WTC11 (cell line): ENCODE results near the gene TRPV2. TPM values are rescaled to one million over a fixed set of nuclear protein-coding genes. Genes with fewer than 3 reads are reported as not detected.

Source experiments
- AFF4 ChIP-seq: sonication (generic); formaldehyde crosslinking; IDR thresholded peaks from 2 replicates; pipeline ENCODE4 v1.8.1; 2023; ENCODE audit warnings: mild to moderate bottlenecking, missing genetic modification reagents, borderline replicate concordance
- AR ChIP-seq: fragments of 250-450 bp; sonication (Bioruptor Pico); IDR thresholded peaks from 2 replicates; pipeline ENCODE4 v1.9.0; 2021; ENCODE audit warnings: mild to moderate bottlenecking
- ATF1 ChIP-seq: sonication (generic); formaldehyde crosslinking; IDR thresholded peaks from 2 replicates; pipeline ENCODE4 v1.8.1; 2023; ENCODE audit warnings: mild to moderate bottlenecking, moderate library complexity, missing genetic modification reagents
- CDX4 ChIP-seq: fragments of 250-450 bp; sonication (Bioruptor Pico); IDR thresholded peaks from 2 replicates; pipeline ENCODE4 v1.9.0; 2021; ENCODE audit warnings: moderate library complexity, mild to moderate bottlenecking, inconsistent platforms, borderline replicate concordance
- EMX1 ChIP-seq: fragments of 250-450 bp; sonication (Bioruptor Pico); IDR thresholded peaks from 2 replicates; pipeline ENCODE4 v1.8.0; 2021; ENCODE audit warnings: mild to moderate bottlenecking
- ESRRA ChIP-seq: sonication (generic); formaldehyde crosslinking; IDR thresholded peaks from 2 replicates; pipeline ENCODE4 v1.8.1; 2022; ENCODE audit warnings: mild to moderate bottlenecking, missing genetic modification reagents, borderline replicate concordance
- ETV6 ChIP-seq: sonication (generic); formaldehyde crosslinking; IDR thresholded peaks from 2 replicates; pipeline ENCODE4 v1.8.1; 2022; ENCODE audit warnings: mild to moderate bottlenecking, missing genetic modification reagents
- FOXJ3 ChIP-seq: sonication (generic); formaldehyde crosslinking; IDR thresholded peaks from 2 replicates; pipeline ENCODE4 v1.9.0; 2021; ENCODE audit warnings: missing genetic modification reagents, mild to moderate bottlenecking, borderline replicate concordance
- FOXP4 ChIP-seq: sonication (generic); formaldehyde crosslinking; IDR thresholded peaks from 2 replicates; pipeline ENCODE4 v1.8.0; 2022; ENCODE audit warnings: mild to moderate bottlenecking, missing genetic modification reagents
- KAT7 ChIP-seq: sonication (generic); formaldehyde crosslinking; IDR thresholded peaks from 2 replicates; pipeline ENCODE4 v1.8.1; 2023; ENCODE audit warnings: missing genetic modification reagents, mild to moderate bottlenecking, borderline replicate concordance
- MYBL2 ChIP-seq: sonication (generic); formaldehyde crosslinking; IDR thresholded peaks from 2 replicates; pipeline ENCODE4 v1.8.1; 2023; ENCODE audit warnings: mild to moderate bottlenecking, moderate library complexity, missing genetic modification reagents
- PRDM15 ChIP-seq: sonication (generic); formaldehyde crosslinking; IDR thresholded peaks from 2 replicates; pipeline ENCODE4 v1.8.0; 2022; ENCODE audit warnings: missing genetic modification reagents
- PREB ChIP-seq: sonication (generic); formaldehyde crosslinking; IDR thresholded peaks from 2 replicates; pipeline ENCODE4 v1.8.1; 2022; ENCODE audit warnings: mild to moderate bottlenecking, missing genetic modification reagents, moderate library complexity, borderline replicate concordance
- RELA ChIP-seq: sonication (generic); formaldehyde crosslinking; IDR thresholded peaks from 2 replicates; pipeline ENCODE4 v1.8.1; 2022; ENCODE audit warnings: missing genetic modification reagents, mild to moderate bottlenecking, borderline replicate concordance
- SMAD4 ChIP-seq: sonication (generic); formaldehyde crosslinking; IDR thresholded peaks from 2 replicates; pipeline ENCODE4 v1.8.0; 2022; ENCODE audit warnings: mild to moderate bottlenecking, missing genetic modification reagents
- TP53 ChIP-seq: sonication (generic); formaldehyde crosslinking; IDR thresholded peaks from 2 replicates; pipeline ENCODE4 v1.8.1; 2023; ENCODE audit warnings: mild to moderate bottlenecking, missing genetic modification reagents
- ZBTB43 ChIP-seq: sonication (generic); formaldehyde crosslinking; IDR thresholded peaks from 2 replicates; pipeline ENCODE4 v1.8.1; 2023; ENCODE audit warnings: mild to moderate bottlenecking, missing genetic modification reagents
- ZNF232 ChIP-seq: sonication (generic); formaldehyde crosslinking; IDR thresholded peaks from 2 replicates; pipeline ENCODE4 v1.8.0; 2022; ENCODE audit warnings: mild to moderate bottlenecking, missing genetic modification reagents
- ZNF263 ChIP-seq: sonication (generic); formaldehyde crosslinking; IDR thresholded peaks from 2 replicates; pipeline ENCODE4 v1.8.1; 2022; ENCODE audit warnings: low read depth, mild to moderate bottlenecking, moderate library complexity, missing genetic modification reagents
- ZNF317 ChIP-seq: sonication (generic); formaldehyde crosslinking; IDR thresholded peaks from 2 replicates; pipeline ENCODE4 v1.8.1; 2023; ENCODE audit warnings: low read depth, mild to moderate bottlenecking, moderate library complexity, missing genetic modification reagents, borderline replicate concordance
- ZNF416 ChIP-seq: fragments of 250-450 bp; sonication (Bioruptor Pico); IDR thresholded peaks from 2 replicates; pipeline ENCODE4 v1.9.0; 2021; ENCODE audit warnings: mild to moderate bottlenecking, inconsistent platforms
- ZNF671 ChIP-seq: fragments of 250-450 bp; sonication (Bioruptor Pico); IDR thresholded peaks from 2 replicates; pipeline ENCODE4 v1.8.0; 2021; ENCODE audit warnings: mild to moderate bottlenecking
- total RNA-seq: library from RNA; stranded (reverse); gene quantifications from 3 replicates; pipeline ENCODE4 v1.2.3, GENCODE V29; 2021

TRPV2 gene
- total RNA-seq, 1 experiment from 2014 or later = 3.5 TPM

GRCh38 chr17:16442594-16443510 is 27.5 kb downstream of the TRPV2 start (continued):
- TF ChIP-seq AR (CRISPR knock-in tag) (peak; percentile 55), MYBL2 (no peak; the same call in 1 of the 2 replicates), SMAD4 (CRISPR knock-in tag) (0 out of 2 replicates have a peak, but pooled peaks have one; percentile 22), FOXP4 (no peak), ESRRA (CRISPR knock-in tag) (no peak), ZNF317 (no peak), ATF1 (CRISPR knock-in tag) (no peak), TP53 (CRISPR knock-in tag) (0 out of 2 replicates have a peak, but pooled peaks have one; percentile 40), FOXJ3 (CRISPR knock-in tag) (no peak), RELA (CRISPR knock-in tag) (no peak), ZNF416 (CRISPR knock-in tag) (peak; percentile 94), KAT7 (no peak; the same call in 1 of the 2 replicates), ZNF263 (no peak), ZNF671 (CRISPR knock-in tag) (peak; percentile 89), PREB (CRISPR knock-in tag) (no peak), ETV6 (no peak), PRDM15 (CRISPR knock-in tag) (no peak), ZBTB43 (peak; percentile 23; the same call in 1 of the 2 replicates), CDX4 (no peak), AFF4 (no peak; the same call in 1 of the 2 replicates), ZNF232 (CRISPR knock-in tag) (no peak), EMX1 (CRISPR knock-in tag) (peak; percentile 76)
